ENCODE data around the gene GSTO2.

The GSTO2 gene

GRCh38 chr10:104311184-104311720, 42.3 kb downstream of the GSTO2 start:
- Histone ChIP-seq H3K4me3 (ENCODE audit: low read length) (no peak overlapping the region), H3K27me3 (ENCODE audit: insufficient read depth, low read length) (no peaks in the 10 kb centered on the region), H3K9me3 (ENCODE audit: low read length) (peaks cover 2% of the 10 kb centered on the region), H2AFZ (ENCODE audit: low read depth, low read length) (no peak overlapping the region), H3K4me1 (ENCODE audit: insufficient read depth, low read length) (peaks cover 15% of the 10 kb centered on the region), H3K36me3 (ENCODE audit: insufficient read depth, low read length) (peaks cover 28% of the 10 kb centered on the region)

- Histone ChIP-seq H3K27me3 (ENCODE audit: insufficient read depth, low read length) (no peaks in the 10 kb centered on the region), H3K9me3 (ENCODE audit: low read length) (peaks cover 2% of the 10 kb centered on the region), H3K4me1 (ENCODE audit: insufficient read depth, low read length) (no peaks in the 10 kb centered on the region), H3K36me3 (ENCODE audit: insufficient read depth, low read length) (peaks cover 31% of the 10 kb centered on the region), H2AFZ (ENCODE audit: low read depth, low read length) (no peak overlapping the region), H3K4me3 (ENCODE audit: low read length) (no peak overlapping the region)
Observed at GRCh38 chr10:104314591-104315485, 45.9 kb downstream of the GSTO2 start.

GRCh38 chr10:104315486-104315921, 46.5 kb downstream of the GSTO2 start:
- H3K4me3 ChIP-seq (ENCODE audit: low read length), result no peak overlapping the region
- peaks cover 31% of the 10 kb centered on the region for H3K36me3 ChIP-seq (ENCODE audit: insufficient read depth, low read length)
- H2AFZ ChIP-seq (ENCODE audit: low read depth, low read length), result no peak overlapping the region
- no peaks in the 10 kb centered on the region for H3K4me1 ChIP-seq (ENCODE audit: insufficient read depth, low read length)
- peaks cover 2% of the 10 kb centered on the region for H3K9me3 ChIP-seq (ENCODE audit: low read length)
- H3K27me3 ChIP-seq (ENCODE audit: insufficient read depth, low read length), result no peaks in the 10 kb centered on the region

GRCh38 chr10:104316321-104317099, 47.5 kb downstream of the GSTO2 start:
- H2AFZ ChIP-seq (ENCODE audit: low read depth, low read length), result no peak overlapping the region
- peaks cover 31% of the 10 kb centered on the region for H3K36me3 ChIP-seq (ENCODE audit: insufficient read depth, low read length)
- peaks cover 2% of the 10 kb centered on the region for H3K9me3 ChIP-seq (ENCODE audit: low read length)
- H3K27me3 ChIP-seq (ENCODE audit: insufficient read depth, low read length), result no peaks in the 10 kb centered on the region
- H3K4me3 ChIP-seq (ENCODE audit: low read length), result no peak overlapping the region
- no peaks in the 10 kb centered on the region for H3K4me1 ChIP-seq (ENCODE audit: insufficient read depth, low read length)

GRCh38 chr10:104317269-104317710, 48.3 kb downstream of the GSTO2 start:
- H3K4me1 ChIP-seq (ENCODE audit: insufficient read depth, low read length), result no peaks in the 10 kb centered on the region
- H3K36me3 ChIP-seq (ENCODE audit: insufficient read depth, low read length), result peaks cover 31% of the 10 kb centered on the region
- H3K9me3 ChIP-seq (ENCODE audit: low read length), result peaks cover 2% of the 10 kb centered on the region
- H3K4me3 ChIP-seq (ENCODE audit: low read length), result no peak overlapping the region
- no peak overlapping the region for H2AFZ ChIP-seq (ENCODE audit: low read depth, low read length)
- H3K27me3 ChIP-seq (ENCODE audit: insufficient read depth, low read length), result no peaks in the 10 kb centered on the region

GRCh38 chr10:104317726-104318299, 48.8 kb downstream of the GSTO2 start:
- H3K36me3 ChIP-seq (ENCODE audit: insufficient read depth, low read length), result peaks cover 29% of the 10 kb centered on the region
- H3K27me3 ChIP-seq (ENCODE audit: insufficient read depth, low read length), result no peaks in the 10 kb centered on the region
- no peak overlapping the region for H3K4me3 ChIP-seq (ENCODE audit: low read length)
- no peaks in the 10 kb centered on the region for H3K4me1 ChIP-seq (ENCODE audit: insufficient read depth, low read length)
- H3K9me3 ChIP-seq (ENCODE audit: low read length), result peaks cover 2% of the 10 kb centered on the region
- no peak overlapping the region for H2AFZ ChIP-seq (ENCODE audit: low read depth, low read length)

- Histone ChIP-seq H3K4me1 (ENCODE audit: insufficient read depth, low read length) (no peaks in the 10 kb centered on the region), H2AFZ (ENCODE audit: low read depth, low read length) (no peak overlapping the region), H3K4me3 (ENCODE audit: low read length) (no peak overlapping the region), H3K36me3 (ENCODE audit: insufficient read depth, low read length) (peaks cover 24% of the 10 kb centered on the region), H3K9me3 (ENCODE audit: low read length) (peaks cover 2% of the 10 kb centered on the region), H3K27me3 (ENCODE audit: insufficient read depth, low read length) (no peaks in the 10 kb centered on the region)
Observed at GRCh38 chr10:104318326-104318725, 49.3 kb downstream of the GSTO2 start.

- Histone ChIP-seq H3K4me1 (ENCODE audit: insufficient read depth, low read length) (no peaks in the 10 kb centered on the region), H2AFZ (ENCODE audit: low read depth, low read length) (no peak overlapping the region), H3K27me3 (ENCODE audit: insufficient read depth, low read length) (peaks cover 2% of the 10 kb centered on the region), H3K9me3 (ENCODE audit: low read length) (peaks cover 2% of the 10 kb centered on the region), H3K36me3 (ENCODE audit: insufficient read depth, low read length) (peaks cover 17% of the 10 kb centered on the region), H3K4me3 (ENCODE audit: low read length) (no peak overlapping the region)
Observed at GRCh38 chr10:104318810-104319741, 50.1 kb downstream of the GSTO2 start.

GRCh38 chr10:104321226-104321625, 52.2 kb downstream of the GSTO2 start:
- Histone ChIP-seq H3K36me3 (ENCODE audit: insufficient read depth, low read length) (peaks cover 2% of the 10 kb centered on the region), H3K9me3 (ENCODE audit: low read length) (no peaks in the 10 kb centered on the region), H3K4me1 (ENCODE audit: insufficient read depth, low read length) (no peaks in the 10 kb centered on the region), H2AFZ (ENCODE audit: low read depth, low read length) (no peak overlapping the region), H3K4me3 (ENCODE audit: low read length) (no peak overlapping the region), H3K27me3 (ENCODE audit: insufficient read depth, low read length) (peaks cover 8% of the 10 kb centered on the region)

- peaks cover 15% of the 10 kb centered on the region for H3K27me3 ChIP-seq (ENCODE audit: insufficient read depth, low read length)
- peaks cover 2% of the 10 kb centered on the region for H3K36me3 ChIP-seq (ENCODE audit: insufficient read depth, low read length)
- no peak overlapping the region for H3K4me3 ChIP-seq (ENCODE audit: low read length)
- no peak overlapping the region for H2AFZ ChIP-seq (ENCODE audit: low read depth, low read length)
- H3K9me3 ChIP-seq (ENCODE audit: low read length), result no peaks in the 10 kb centered on the region
- H3K4me1 ChIP-seq (ENCODE audit: insufficient read depth, low read length), result peaks cover 3% of the 10 kb centered on the region
Observed at GRCh38 chr10:104321725-104322415, 52.9 kb downstream of the GSTO2 start.

- H3K27me3 ChIP-seq (ENCODE audit: insufficient read depth, low read length), result peaks cover 18% of the 10 kb centered on the region
- H2AFZ ChIP-seq (ENCODE audit: low read depth, low read length), result no peak overlapping the region
- H3K4me3 ChIP-seq (ENCODE audit: low read length), result no peak overlapping the region
- H3K9me3 ChIP-seq (ENCODE audit: low read length), result no peaks in the 10 kb centered on the region
- H3K36me3 ChIP-seq (ENCODE audit: insufficient read depth, low read length), result peaks cover 2% of the 10 kb centered on the region
- peaks cover 8% of the 10 kb centered on the region for H3K4me1 ChIP-seq (ENCODE audit: insufficient read depth, low read length)
Observed at GRCh38 chr10:104322416-104322782, 53.4 kb downstream of the GSTO2 start.

- no peaks in the 10 kb centered on the region for H3K9me3 ChIP-seq (ENCODE audit: low read length)
- no peak overlapping the region for H3K4me3 ChIP-seq (ENCODE audit: low read length)
- H3K27me3 ChIP-seq (ENCODE audit: insufficient read depth, low read length), result peaks cover 18% of the 10 kb centered on the region
- H3K4me1 ChIP-seq (ENCODE audit: insufficient read depth, low read length), result peaks cover 15% of the 10 kb centered on the region
- no peak overlapping the region for H2AFZ ChIP-seq (ENCODE audit: low read depth, low read length)
- peaks cover 2% of the 10 kb centered on the region for H3K36me3 ChIP-seq (ENCODE audit: insufficient read depth, low read length)
Observed at GRCh38 chr10:104323085-104323484, 54.1 kb downstream of the GSTO2 start.

Measured in neuron (in vitro differentiated cells).